ENCODE results near the gene ZNF76.

Gene ZNF76
- total RNA-seq = 44.4 to 66.2 (median 46.7) reads per million in 3 donors

DNA sequence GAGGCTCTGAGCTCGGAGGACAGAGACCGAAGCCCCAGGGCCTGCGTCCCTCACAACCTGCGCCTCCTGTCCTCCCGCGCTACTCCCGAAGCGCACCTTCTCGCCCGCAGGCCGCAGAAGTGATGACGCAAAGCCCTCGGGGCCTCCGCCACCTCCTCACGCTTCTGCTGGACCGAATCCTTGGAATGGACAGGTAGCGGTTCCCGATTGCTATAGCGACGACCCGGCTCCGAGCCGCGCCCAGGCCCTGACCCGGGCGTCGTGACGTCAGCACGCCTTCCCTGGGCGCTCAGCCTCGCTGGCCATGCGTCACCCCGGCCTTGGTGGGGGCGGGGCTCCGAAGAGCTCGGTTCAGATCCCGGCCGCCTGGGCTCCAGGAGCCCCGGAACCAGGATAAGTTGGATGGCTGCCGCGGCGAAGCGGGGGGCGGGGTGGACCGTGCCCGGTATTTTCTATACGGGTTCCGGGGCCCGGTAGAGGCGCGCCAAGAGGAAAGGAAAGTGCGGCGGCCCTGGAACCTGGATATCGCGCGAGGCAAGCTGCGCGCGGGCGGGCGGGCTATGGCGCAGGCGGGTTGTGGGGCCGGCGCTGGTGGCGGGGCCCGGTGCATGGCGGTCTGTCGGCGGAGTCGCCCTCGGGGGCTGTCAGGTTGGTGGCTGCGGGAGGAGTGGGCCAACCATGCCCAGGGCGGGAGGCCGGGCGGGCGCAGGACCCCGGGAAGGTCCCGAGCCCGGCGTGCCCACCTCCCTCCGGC is at the start of gene ZNF76:
Gene ZNF76, plus strand, starts transcription at position 542 of the 754 bp plus-strand sequence. CDS start 21,417 bp downstream, outside the sequence.
- peak within 1 kb of the TSS; percentile 67 for H3K4me3 ChIP-seq (ENCODE audit: insufficient read depth, low read depth, low read length, poor library complexity, severe bottlenecking)
- H3K4me1 ChIP-seq (ENCODE audit: control insufficient read depth, insufficient read depth, low read length, poor library complexity, severe bottlenecking) = peaks cover 17% of the 10 kb centered on the region
- H3K9me3 ChIP-seq (ENCODE audit: control insufficient read depth, low read length) = no peaks in the 10 kb centered on the region
- no peaks in the 10 kb centered on the region for H3K27me3 ChIP-seq (replicated peaks; ENCODE audit: control insufficient read depth, insufficient read depth, low read length, poor library complexity, severe bottlenecking)
- H3K27ac ChIP-seq (ENCODE audit: insufficient read depth, low read length, poor library complexity, severe bottlenecking) = peak within 1 kb of the TSS; percentile 91
- H3K36me3 ChIP-seq (ENCODE audit: control insufficient read depth, insufficient read depth, low read length) = no peaks in the 10 kb centered on the region
- peak; percentile 89 to 92 (median 90) for DNase-seq

DNA sequence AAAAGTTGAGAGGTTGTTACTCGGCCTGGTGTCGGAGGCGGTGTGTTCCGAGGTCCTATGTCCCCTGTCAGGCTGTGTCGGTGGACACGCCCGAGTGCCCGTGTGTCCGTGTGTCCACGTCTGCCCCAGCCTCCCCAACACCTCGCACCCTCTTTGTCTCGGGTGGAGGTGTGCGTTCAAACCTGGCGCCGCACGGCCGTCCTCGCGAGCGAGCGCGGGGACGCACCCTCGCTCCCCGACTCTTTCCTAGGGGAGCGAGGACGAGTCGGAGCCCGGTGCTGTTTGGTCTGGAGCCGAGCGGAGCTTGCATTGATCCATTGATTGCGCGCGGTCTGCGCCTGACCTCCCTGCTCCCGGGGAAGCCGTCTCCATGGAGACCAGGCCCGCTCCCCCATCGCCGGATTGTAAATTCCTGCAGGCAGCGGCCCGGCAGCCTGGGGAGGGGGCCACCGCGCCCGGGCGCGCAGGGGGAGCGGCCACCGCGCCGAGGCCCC is 46.2 kb upstream of the ZNF76 start:
- peak overlapping the region; percentile 56 for H3K4me3 ChIP-seq (ENCODE audit: insufficient read depth, low read depth, low read length, poor library complexity, severe bottlenecking)
- no peaks in the 10 kb centered on the region for H3K9me3 ChIP-seq (ENCODE audit: control insufficient read depth, low read length)
- peaks cover 9% of the 10 kb centered on the region for H3K4me1 ChIP-seq (ENCODE audit: control insufficient read depth, insufficient read depth, low read length, poor library complexity, severe bottlenecking)
- H3K27ac ChIP-seq (ENCODE audit: insufficient read depth, low read length, poor library complexity, severe bottlenecking) = no peak overlapping the region
- H3K27me3 ChIP-seq (replicated peaks; ENCODE audit: control insufficient read depth, insufficient read depth, low read length, poor library complexity, severe bottlenecking) = peaks cover 38% of the 10 kb centered on the region
- no peaks in the 10 kb centered on the region for H3K36me3 ChIP-seq (ENCODE audit: control insufficient read depth, insufficient read depth, low read length)
- DNase-seq = no peak

DNA sequence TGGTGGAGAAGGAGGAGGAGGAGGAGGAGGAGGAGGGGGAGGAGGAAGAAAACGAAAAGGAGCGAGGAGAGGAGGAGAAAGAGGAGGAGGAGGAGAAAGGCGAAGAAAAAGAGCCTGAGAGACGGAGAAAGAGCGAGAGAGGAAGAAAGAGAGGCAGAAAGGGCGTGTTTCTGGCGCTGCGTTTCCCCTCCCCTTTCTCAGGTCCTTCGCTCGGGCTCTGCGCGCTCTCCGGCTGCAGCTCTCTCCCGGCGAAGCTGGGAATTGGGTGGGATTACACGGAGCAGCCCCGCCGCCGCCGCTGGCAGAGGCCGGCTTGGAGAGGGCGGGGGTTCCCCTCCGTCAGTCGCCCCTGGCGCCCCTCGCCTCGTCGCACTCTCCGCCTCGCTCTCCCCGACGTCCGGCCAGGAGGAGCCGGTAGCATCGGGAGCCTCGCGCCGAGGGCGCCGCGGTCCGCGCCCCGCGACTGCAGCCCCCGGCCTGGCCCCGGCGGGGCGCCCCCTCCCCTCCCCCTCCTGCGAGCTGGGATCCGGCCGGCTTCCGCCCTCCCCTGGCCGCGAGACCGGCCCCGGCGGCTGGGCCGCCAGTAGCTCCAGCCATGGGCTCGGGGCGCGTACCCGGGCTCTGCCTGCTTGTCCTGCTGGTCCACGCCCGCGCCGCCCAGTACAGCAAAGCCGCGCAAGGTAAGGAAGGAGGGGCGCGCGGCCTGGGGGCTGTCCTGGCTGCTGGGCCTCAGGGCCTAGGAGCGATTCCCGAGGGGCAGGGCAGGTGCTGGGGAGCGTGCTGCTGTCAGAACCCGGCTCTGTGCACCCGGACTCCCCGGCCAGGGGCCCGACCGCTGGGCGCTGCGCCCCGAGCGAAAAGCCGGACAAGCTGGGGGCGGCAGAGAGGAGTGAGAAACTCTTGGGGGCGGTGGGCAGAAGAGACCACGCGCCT is 45.4 kb upstream of the ZNF76 start, which contains the start of gene SCUBE3:
Gene SCUBE3, plus strand, starts transcription at position 133 of the 933 bp plus-strand sequence. Its CDS starts 463 bp downstream, at position 596.
- H3K27ac ChIP-seq (ENCODE audit: insufficient read depth, low read length, poor library complexity, severe bottlenecking) = no peak within 1 kb of the TSS
- no peaks in the 10 kb centered on the region for H3K36me3 ChIP-seq (ENCODE audit: control insufficient read depth, insufficient read depth, low read length)
- DNase-seq = no peak
- H3K4me1 ChIP-seq (ENCODE audit: control insufficient read depth, insufficient read depth, low read length, poor library complexity, severe bottlenecking) = peaks cover 9% of the 10 kb centered on the region
- no peaks in the 10 kb centered on the region for H3K9me3 ChIP-seq (ENCODE audit: control insufficient read depth, low read length)
- H3K27me3 ChIP-seq (replicated peaks; ENCODE audit: control insufficient read depth, insufficient read depth, low read length, poor library complexity, severe bottlenecking) = peaks cover 38% of the 10 kb centered on the region
- peak within 1 kb of the TSS; percentile 56 for H3K4me3 ChIP-seq (ENCODE audit: insufficient read depth, low read depth, low read length, poor library complexity, severe bottlenecking)

DNA sequence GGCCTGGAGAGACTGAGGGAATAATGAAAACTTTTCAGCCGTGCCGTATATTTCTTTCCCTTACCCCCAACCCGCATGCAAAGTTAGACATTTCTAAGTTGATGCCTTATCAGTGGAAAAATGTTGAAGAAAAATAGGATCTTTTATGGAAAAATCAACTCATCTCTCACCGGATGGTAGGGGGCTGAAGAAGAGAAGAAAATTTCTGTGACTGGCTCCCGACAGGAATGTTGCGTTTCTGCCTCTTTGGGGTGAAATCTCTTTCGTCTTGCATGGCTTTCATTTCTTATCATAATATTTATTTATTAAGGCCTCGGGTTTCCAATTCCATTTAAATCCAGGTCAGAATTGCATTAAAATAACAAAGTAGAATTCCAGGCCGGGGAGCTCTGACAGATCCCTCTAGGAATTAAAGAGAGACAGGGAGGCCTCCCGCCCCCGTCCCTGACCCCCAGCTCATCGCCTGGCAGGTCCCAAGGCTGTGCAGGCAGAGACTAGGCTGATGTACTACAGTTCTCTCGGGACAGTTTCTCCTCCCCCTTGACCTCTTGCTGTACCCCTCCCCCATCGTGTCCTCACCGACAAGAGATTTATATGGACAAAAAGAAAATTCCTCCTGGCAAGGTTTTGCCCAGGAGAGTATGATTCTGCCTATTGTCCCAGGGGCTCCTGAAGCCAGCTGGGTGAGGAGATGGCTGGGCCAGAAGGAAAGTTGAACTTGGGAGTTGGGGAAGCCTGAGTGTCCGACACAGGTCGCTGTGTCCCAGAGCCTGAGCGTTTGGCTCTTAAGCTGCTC is 44.5 kb upstream of the ZNF76 start:
- Histone ChIP-seq H3K36me3 (ENCODE audit: control insufficient read depth, insufficient read depth, low read length) (no peaks in the 10 kb centered on the region), H3K4me3 (ENCODE audit: insufficient read depth, low read depth, low read length, poor library complexity, severe bottlenecking) (no peak overlapping the region), H3K27me3 (replicated peaks; ENCODE audit: control insufficient read depth, insufficient read depth, low read length, poor library complexity, severe bottlenecking) (peaks cover 38% of the 10 kb centered on the region), H3K9me3 (ENCODE audit: control insufficient read depth, low read length) (no peaks in the 10 kb centered on the region), H3K4me1 (ENCODE audit: control insufficient read depth, insufficient read depth, low read length, poor library complexity, severe bottlenecking) (peaks cover 9% of the 10 kb centered on the region), H3K27ac (ENCODE audit: insufficient read depth, low read length, poor library complexity, severe bottlenecking) (no peak overlapping the region)
- no peak for DNase-seq

DNA sequence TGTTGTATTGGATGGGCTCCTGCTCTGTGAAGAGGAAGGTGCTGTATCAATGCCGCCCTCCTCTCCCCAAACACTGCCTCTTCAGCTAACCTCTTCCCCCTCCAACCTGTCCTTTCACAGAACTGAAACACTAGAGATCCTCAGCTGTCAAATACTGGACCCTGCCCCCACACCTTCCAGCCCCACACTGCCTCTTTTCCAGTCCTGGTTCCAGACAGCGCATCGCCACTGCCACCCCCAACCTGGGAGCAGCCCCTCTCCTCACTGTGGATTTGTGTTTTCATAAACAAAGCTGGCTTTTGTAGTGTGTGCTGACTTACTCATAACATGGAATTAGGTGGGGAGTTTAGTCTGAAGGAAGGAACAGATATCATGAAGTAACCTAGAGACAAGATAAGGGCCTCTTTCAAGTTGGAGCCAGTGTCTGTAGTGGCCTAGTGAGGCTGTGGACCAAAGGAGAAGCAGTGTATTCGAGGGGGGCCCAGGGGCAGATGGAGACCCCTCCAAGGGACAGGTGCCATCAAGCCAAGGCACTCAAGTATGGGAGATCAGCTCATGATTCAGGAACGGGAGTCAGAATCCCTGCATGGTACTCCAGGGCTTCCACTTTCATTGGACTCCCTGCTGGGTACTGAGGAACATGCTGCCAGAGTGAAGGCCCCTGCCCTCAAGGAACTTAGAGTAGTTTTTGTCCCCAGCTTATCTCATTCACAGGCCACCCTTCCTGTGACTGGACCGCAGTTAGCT is 43.7 kb upstream of the ZNF76 start:
- no peak for DNase-seq
- Histone ChIP-seq H3K4me3 (ENCODE audit: insufficient read depth, low read depth, low read length, poor library complexity, severe bottlenecking) (no peak overlapping the region), H3K27me3 (replicated peaks; ENCODE audit: control insufficient read depth, insufficient read depth, low read length, poor library complexity, severe bottlenecking) (peaks cover 38% of the 10 kb centered on the region), H3K9me3 (ENCODE audit: control insufficient read depth, low read length) (no peaks in the 10 kb centered on the region), H3K4me1 (ENCODE audit: control insufficient read depth, insufficient read depth, low read length, poor library complexity, severe bottlenecking) (peaks cover 9% of the 10 kb centered on the region), H3K36me3 (ENCODE audit: control insufficient read depth, insufficient read depth, low read length) (no peaks in the 10 kb centered on the region), H3K27ac (ENCODE audit: insufficient read depth, low read length, poor library complexity, severe bottlenecking) (no peak overlapping the region)

DNA sequence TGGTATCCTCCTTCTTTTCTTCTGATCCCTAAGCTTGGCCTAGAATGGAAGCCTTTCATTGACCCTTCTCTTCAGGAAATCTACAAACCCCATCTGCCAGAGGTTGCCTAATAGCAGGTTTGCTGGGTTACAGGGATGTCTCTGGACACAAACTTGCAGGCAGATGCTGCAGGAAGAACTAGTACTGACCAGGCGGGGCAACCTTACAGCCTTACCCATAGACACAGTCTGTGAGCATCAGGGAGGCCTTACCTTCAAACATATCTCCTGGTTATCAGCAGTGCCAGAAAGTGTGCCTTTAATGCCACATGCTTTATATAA is 43.2 kb upstream of the ZNF76 start:
- peaks cover 38% of the 10 kb centered on the region for H3K27me3 ChIP-seq (replicated peaks; ENCODE audit: control insufficient read depth, insufficient read depth, low read length, poor library complexity, severe bottlenecking)
- peaks cover 9% of the 10 kb centered on the region for H3K4me1 ChIP-seq (ENCODE audit: control insufficient read depth, insufficient read depth, low read length, poor library complexity, severe bottlenecking)
- H3K9me3 ChIP-seq (ENCODE audit: control insufficient read depth, low read length) = no peaks in the 10 kb centered on the region
- DNase-seq = no peak
- H3K36me3 ChIP-seq (ENCODE audit: control insufficient read depth, insufficient read depth, low read length) = no peaks in the 10 kb centered on the region
- H3K4me3 ChIP-seq (ENCODE audit: insufficient read depth, low read depth, low read length, poor library complexity, severe bottlenecking) = no peak overlapping the region
- H3K27ac ChIP-seq (ENCODE audit: insufficient read depth, low read length, poor library complexity, severe bottlenecking) = no peak overlapping the region

DNA sequence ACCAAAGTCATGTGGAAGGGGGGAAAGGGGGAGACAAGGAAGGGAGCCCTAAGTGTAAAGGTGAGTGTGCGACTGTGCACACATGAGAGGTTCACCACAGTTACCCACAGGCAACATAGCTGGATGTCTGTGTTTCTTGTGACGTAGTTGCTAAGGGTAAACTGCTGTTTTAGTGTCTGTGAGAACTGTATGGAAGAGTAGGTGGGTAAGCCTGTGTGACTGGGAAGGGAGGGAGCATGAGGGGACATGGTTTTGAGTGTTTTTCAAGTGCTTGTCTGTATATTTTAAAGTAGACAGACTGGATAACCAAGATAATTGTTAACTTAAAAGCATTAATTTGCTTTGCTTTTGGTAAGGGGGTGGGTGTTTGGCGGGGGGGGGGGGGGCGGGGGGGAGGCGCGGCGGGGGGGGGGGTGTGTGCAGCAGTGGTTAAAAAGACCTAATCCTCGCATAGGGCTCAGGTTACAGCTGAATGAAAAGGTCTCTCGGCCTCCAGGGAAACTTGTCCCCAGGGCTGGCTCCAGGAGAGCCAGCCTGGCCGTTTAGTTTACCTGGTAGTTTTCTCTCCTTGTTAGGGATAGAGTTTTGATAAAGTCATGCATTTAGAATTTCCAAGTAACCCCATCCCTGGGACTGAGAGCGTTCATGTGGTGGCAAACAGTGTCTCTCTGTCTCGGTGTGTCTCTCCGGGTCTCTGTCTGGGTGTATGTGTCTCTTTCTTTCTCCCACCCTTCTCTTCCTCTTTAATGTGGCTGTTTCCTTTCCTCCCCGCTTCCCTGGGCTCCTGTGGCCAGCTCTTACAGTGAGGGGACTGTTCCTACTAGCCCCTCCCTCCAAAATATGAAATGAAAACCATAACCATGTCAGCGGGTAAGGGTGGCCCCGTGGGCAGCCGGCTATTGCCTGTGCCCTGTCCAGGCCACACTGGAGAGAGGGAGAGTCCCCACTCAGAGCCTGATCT is 42.4 kb upstream of the ZNF76 start:
- Histone ChIP-seq H3K27ac (ENCODE audit: insufficient read depth, low read length, poor library complexity, severe bottlenecking) (no peak overlapping the region), H3K27me3 (replicated peaks; ENCODE audit: control insufficient read depth, insufficient read depth, low read length, poor library complexity, severe bottlenecking) (peaks cover 33% of the 10 kb centered on the region)

DNA sequence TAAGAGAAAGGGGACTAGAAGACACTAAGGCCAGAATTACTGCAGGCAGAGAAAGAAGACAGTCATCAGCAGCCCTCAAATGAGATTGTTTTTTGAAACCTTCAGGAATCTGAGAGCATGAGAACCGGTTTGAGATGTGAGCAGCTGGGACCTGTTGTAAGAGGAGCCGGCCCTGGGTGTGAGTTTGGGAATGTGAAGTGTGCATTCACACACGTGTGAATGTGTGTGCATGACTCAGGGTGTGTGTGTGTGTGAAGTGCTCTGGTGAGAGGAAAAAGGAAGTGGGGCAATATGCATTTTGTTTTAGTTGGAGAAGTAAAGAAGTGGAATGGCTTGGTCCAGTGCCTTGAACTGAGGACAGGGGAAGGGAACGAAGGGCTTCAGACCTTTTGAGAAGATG is 41.5 kb upstream of the ZNF76 start:
- no peak for DNase-seq
- H3K9me3 ChIP-seq (ENCODE audit: control insufficient read depth, low read length) = no peaks in the 10 kb centered on the region
- peaks cover 9% of the 10 kb centered on the region for H3K4me1 ChIP-seq (ENCODE audit: control insufficient read depth, insufficient read depth, low read length, poor library complexity, severe bottlenecking)

More for the DNA sequence above, 42.4 kb upstream of the ZNF76 start:
- Histone ChIP-seq H3K36me3 (ENCODE audit: control insufficient read depth, insufficient read depth, low read length) (no peaks in the 10 kb centered on the region), H3K9me3 (ENCODE audit: control insufficient read depth, low read length) (no peaks in the 10 kb centered on the region), H3K4me1 (ENCODE audit: control insufficient read depth, insufficient read depth, low read length, poor library complexity, severe bottlenecking) (peaks cover 9% of the 10 kb centered on the region), H3K4me3 (ENCODE audit: insufficient read depth, low read depth, low read length, poor library complexity, severe bottlenecking) (no peak overlapping the region)
- no peak for DNase-seq

More for the DNA sequence above, 41.5 kb upstream of the ZNF76 start:
- no peaks in the 10 kb centered on the region for H3K36me3 ChIP-seq (ENCODE audit: control insufficient read depth, insufficient read depth, low read length)
- H3K27ac ChIP-seq (ENCODE audit: insufficient read depth, low read length, poor library complexity, severe bottlenecking) = no peak overlapping the region
- peaks cover 30% of the 10 kb centered on the region for H3K27me3 ChIP-seq (replicated peaks; ENCODE audit: control insufficient read depth, insufficient read depth, low read length, poor library complexity, severe bottlenecking)
- no peak overlapping the region for H3K4me3 ChIP-seq (ENCODE audit: insufficient read depth, low read depth, low read length, poor library complexity, severe bottlenecking)

Measured in effector memory CD4-positive, alpha-beta T cell (primary cell).